CD4-positive, alpha-beta memory T cell (primary cell): Measurements from ENCODE around the gene PTPRM. TPM values are rescaled to one million over a fixed set of nuclear protein-coding genes. Genes with fewer than 3 reads are reported as not detected.

ENCODE experiments used
- CTCF ChIA-PET: fragments of 350-600 bp; sonication (Branson Sonifier 250); formaldehyde crosslinking; loops from one replicate; lab custom pipeline; 2021; ENCODE audit warnings: inconsistent platforms; ENCODE audit not compliant: partially characterized antibody; lab: Charles Lee
- POLR2A ChIA-PET: fragments of 350-600 bp; sonication (Branson Sonifier 250); formaldehyde crosslinking; loops from one replicate; lab custom pipeline; 2021; ENCODE audit not compliant: partially characterized antibody; lab: Charles Lee
- DNase-seq, 5 donors: peaks; one replicate each; pipeline versions ENCODE4 v3.0.0 to v3.0.0-alpha.2; 2020 to 2022; ENCODE audit warnings: mixed read lengths in 1 of 5
- H3K27ac ChIP-seq: one replicate; pipeline ENCODE4 v1.7.0; 2013; ENCODE audit warnings: low read depth, low read length
- H3K27me3 ChIP-seq: 2 replicates; pipeline ENCODE4 v1.7.0; 2013; ENCODE audit warnings: mild to moderate bottlenecking, low read length, moderate library complexity; ENCODE audit not compliant: insufficient read depth
- H3K36me3 ChIP-seq: 2 replicates; pipeline ENCODE4 v1.7.0; 2013; ENCODE audit warnings: mild to moderate bottlenecking, low read length, moderate library complexity; ENCODE audit not compliant: insufficient read depth
- H3K4me1 ChIP-seq: 2 replicates; pipeline ENCODE4 v1.7.0; 2013; ENCODE audit warnings: mild to moderate bottlenecking, low read length, moderate library complexity; ENCODE audit not compliant: insufficient read depth
- H3K4me3 ChIP-seq, 2 donors: one replicate each; pipeline ENCODE4 v1.7.0; 2013; ENCODE audit warnings: low read length in 2 of 2, mild to moderate bottlenecking in 1 of 2
- H3K9me3 ChIP-seq, 2 donors: one replicate each; pipeline ENCODE4 v1.7.0; 2013; ENCODE audit warnings: low read length in 2 of 2, control low read depth in 1 of 2; ENCODE audit not compliant: control insufficient read depth in 1 of 2
- H3K27ac Mint-ChIP-seq, 7 donors: one replicate each; pipeline ENCODE4 v1.8.0; 2020 to 2021; ENCODE audit warnings: mixed read lengths in 7 of 7, mild to moderate bottlenecking in 6 of 7, inconsistent platforms in 3 of 7, moderate library complexity in 3 of 7
- H3K27me3 Mint-ChIP-seq, 2 donors: one replicate each; pipeline ENCODE4 v1.8.0; 2020 to 2021; ENCODE audit warnings: mixed read lengths in 2 of 2
- H3K36me3 Mint-ChIP-seq, 2 donors: one replicate each; pipeline ENCODE4 v1.8.0; 2020 to 2021; ENCODE audit warnings: mixed read lengths in 2 of 2, inconsistent platforms in 1 of 2, mild to moderate bottlenecking in 1 of 2
- H3K4me1 Mint-ChIP-seq, 4 donors: one replicate each; pipeline ENCODE4 v1.8.0; 2020 to 2021; ENCODE audit warnings: mixed read lengths in 4 of 4, mild to moderate bottlenecking in 1 of 4
- H3K4me3 Mint-ChIP-seq, 8 donors: one replicate each; pipeline ENCODE4 v1.8.0; 2020 to 2021; ENCODE audit warnings: mixed read lengths in 8 of 8, mild to moderate bottlenecking in 7 of 8, moderate library complexity in 6 of 8, inconsistent platforms in 3 of 8
- H3K9me3 Mint-ChIP-seq, 8 donors: one replicate each; pipeline ENCODE4 v1.8.0; 2020 to 2021; ENCODE audit warnings: mixed read lengths in 8 of 8, mild to moderate bottlenecking in 5 of 8, inconsistent platforms in 3 of 8, moderate library complexity in 1 of 8
- intact Hi-C: fragments of 100-400 bp; cut with micrococcal nuclease; formaldehyde crosslinking; loops from one replicate; pipeline ENCODE4 v1.15.1; 2023
- polyA plus RNA-seq, 2 donors: library from polyadenylated mRNA; unstranded; fragments of 300-500 nt; fragmentation: Illumina TruSeq; gene quantifications; one replicate each; pipeline ENCODE4 v1.2.3, GENCODE V29; 2021
- total RNA-seq, 2 experiments: library from RNA; stranded (reverse); gene quantifications; one replicate each; pipeline ENCODE4 v1.2.3, GENCODE V29; 2021

Gene PTPRM
- total and polyA plus RNA-seq, 4 experiments from 2014 or later, result 6.7 to 20.1 (median 12.9) TPM

DNA sequence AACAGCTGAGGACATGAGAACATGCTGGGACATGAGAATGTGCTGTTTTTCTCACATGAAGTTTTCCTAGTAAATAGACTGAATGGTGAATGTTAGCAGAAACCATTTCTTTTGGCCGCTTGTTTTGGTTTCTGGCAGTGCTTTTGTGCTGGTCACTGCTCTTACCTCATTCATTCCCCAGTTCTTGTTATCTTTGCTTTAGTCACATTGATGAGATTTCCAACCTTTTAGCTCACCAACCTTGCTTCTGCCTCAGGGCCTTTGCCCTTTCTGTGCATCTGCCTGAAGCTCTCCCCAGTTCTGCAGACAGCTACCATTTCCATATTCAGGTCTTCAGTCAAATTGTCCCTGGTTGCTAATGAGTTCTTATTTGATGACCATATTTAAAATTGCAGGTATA, 91.6 kb downstream of the PTPRM start:
- Mint-ChIP-seq H3K4me3 (no peak overlapping the region), H3K27me3 (no peaks in the 10 kb centered on the region), H3K36me3 (no peaks in the 10 kb centered on the region), H3K9me3 (peaks cover 0 to 2% (median 0%) of the 10 kb centered on the region in 8 donors), H3K4me1 (no peaks in the 10 kb centered on the region), H3K27ac (no peak overlapping the region)
- Histone ChIP-seq H3K36me3 (no peaks in the 10 kb centered on the region), H3K27ac (no peak overlapping the region), H3K4me1 (no peaks in the 10 kb centered on the region), H3K4me3 (no peak overlapping the region), H3K27me3 (no peaks in the 10 kb centered on the region), H3K9me3 (no peaks in the 10 kb centered on the region)
- ChIA-PET CTCF (no interaction called here), POLR2A (no interaction called here)
- no peak for DNase-seq
- intact Hi-C loops, result no loop called here

GRCh38 chr18:7661207-7661606, 94.1 kb downstream of the PTPRM start:
- H3K27ac ChIP-seq, result no peak overlapping the region
- H3K9me3 ChIP-seq, result no peaks in the 10 kb centered on the region
- H3K36me3 ChIP-seq, result no peaks in the 10 kb centered on the region
- no peak overlapping the region for H3K4me3 ChIP-seq
- H3K27me3 ChIP-seq, result no peaks in the 10 kb centered on the region
- H3K4me1 ChIP-seq, result no peaks in the 10 kb centered on the region
- POLR2A ChIA-PET, result no interaction called here
- CTCF ChIA-PET, result no interaction called here
- no peaks in the 10 kb centered on the region for H3K36me3 Mint-ChIP-seq
- intact Hi-C loops, result no loop called here
- no peaks in the 10 kb centered on the region for H3K4me1 Mint-ChIP-seq
- H3K27ac Mint-ChIP-seq, result no peak overlapping the region
- H3K4me3 Mint-ChIP-seq, result no peak overlapping the region
- peaks cover 0 to 2% (median 0%) of the 10 kb centered on the region in 8 donors for H3K9me3 Mint-ChIP-seq
- no peaks in the 10 kb centered on the region for H3K27me3 Mint-ChIP-seq
- DNase-seq, result no peak

- no peaks in the 10 kb centered on the region for H3K4me1 ChIP-seq
- H3K9me3 Mint-ChIP-seq, result peaks cover 0 to 2% (median 0%) of the 10 kb centered on the region in 8 donors
- ChIA-PET CTCF (no interaction called here), POLR2A (no interaction called here)
- H3K9me3 ChIP-seq, result no peaks in the 10 kb centered on the region
- H3K27me3 ChIP-seq, result no peaks in the 10 kb centered on the region
- H3K4me3 Mint-ChIP-seq, result no peak overlapping the region
- intact Hi-C loops, result no loop called here
- H3K36me3 ChIP-seq, result no peaks in the 10 kb centered on the region
- no peaks in the 10 kb centered on the region for H3K27me3 Mint-ChIP-seq
- no peaks in the 10 kb centered on the region for H3K36me3 Mint-ChIP-seq
- no peaks in the 10 kb centered on the region for H3K4me1 Mint-ChIP-seq
- no peak overlapping the region for H3K27ac ChIP-seq
- no peak overlapping the region for H3K4me3 ChIP-seq
- H3K27ac Mint-ChIP-seq, result no peak overlapping the region
- DNase-seq, result no peak
Measured at GRCh38 chr18:7662866-7663265, 95.8 kb downstream of the PTPRM start.

GRCh38 chr18:7663366-7664312, 96.5 kb downstream of the PTPRM start:
- H3K36me3 Mint-ChIP-seq, result no peaks in the 10 kb centered on the region
- H3K27ac Mint-ChIP-seq, result no peak overlapping the region
- intact Hi-C loops, result no loop called here
- Histone ChIP-seq H3K27me3 (no peaks in the 10 kb centered on the region), H3K27ac (no peak overlapping the region), H3K4me3 (no peak overlapping the region), H3K9me3 (no peaks in the 10 kb centered on the region), H3K4me1 (no peaks in the 10 kb centered on the region), H3K36me3 (no peaks in the 10 kb centered on the region)
- H3K4me3 Mint-ChIP-seq, result no peak overlapping the region
- ChIA-PET CTCF (no interaction called here), POLR2A (no interaction called here)
- DNase-seq, result no peak
- no peaks in the 10 kb centered on the region for H3K27me3 Mint-ChIP-seq
- H3K4me1 Mint-ChIP-seq, result no peaks in the 10 kb centered on the region
- no peaks in the 10 kb centered on the region for H3K9me3 Mint-ChIP-seq

GRCh38 chr18:7666195-7666776, 99.2 kb downstream of the PTPRM start:
- H3K36me3 ChIP-seq, result no peaks in the 10 kb centered on the region
- intact Hi-C loops, result no loop called here
- H3K9me3 ChIP-seq, result no peaks in the 10 kb centered on the region
- no peak overlapping the region for H3K27ac ChIP-seq
- H3K4me1 ChIP-seq, result no peaks in the 10 kb centered on the region
- ChIA-PET POLR2A (no interaction called here), CTCF (no interaction called here)
- no peaks in the 10 kb centered on the region for H3K36me3 Mint-ChIP-seq
- no peaks in the 10 kb centered on the region for H3K27me3 ChIP-seq
- no peak for DNase-seq
- no peaks in the 10 kb centered on the region for H3K9me3 Mint-ChIP-seq
- no peak overlapping the region for H3K4me3 Mint-ChIP-seq
- H3K27me3 Mint-ChIP-seq, result no peaks in the 10 kb centered on the region
- no peaks in the 10 kb centered on the region for H3K4me1 Mint-ChIP-seq
- H3K27ac Mint-ChIP-seq, result no peak overlapping the region
- H3K4me3 ChIP-seq, result no peak overlapping the region

DNA sequence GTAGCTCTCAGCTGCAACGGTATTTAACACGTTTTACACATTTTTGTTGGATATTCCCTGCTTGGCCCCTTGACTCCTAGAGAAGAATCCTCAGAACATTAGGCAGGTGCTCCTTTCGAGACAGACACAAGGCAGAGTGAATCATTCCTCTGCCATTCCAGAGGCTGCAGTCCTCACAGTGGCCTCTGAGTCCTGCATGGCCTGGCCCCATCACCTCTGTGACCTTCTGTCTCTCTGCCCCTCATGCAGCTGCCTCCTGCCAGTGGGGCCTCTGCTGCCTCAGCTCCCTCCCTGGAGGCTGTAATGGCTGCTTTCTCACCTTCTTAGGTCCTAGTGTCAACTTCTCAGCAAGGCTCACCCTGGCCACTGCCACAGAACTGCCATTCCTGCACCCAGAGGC, 101.3 kb downstream of the PTPRM start:
- CTCF ChIA-PET, result no interaction called here
- intact Hi-C loops, result no loop called here
- H3K9me3 ChIP-seq, result no peaks in the 10 kb centered on the region
- H3K27ac ChIP-seq, result no peak overlapping the region
- Mint-ChIP-seq H3K36me3 (no peaks in the 10 kb centered on the region), H3K27me3 (no peaks in the 10 kb centered on the region), H3K4me3 (no peak overlapping the region), H3K27ac (no peak overlapping the region), H3K9me3 (no peaks in the 10 kb centered on the region), H3K4me1 (no peaks in the 10 kb centered on the region)
- H3K36me3 ChIP-seq, result no peaks in the 10 kb centered on the region
- POLR2A ChIA-PET, result no interaction called here
- no peak for DNase-seq
- no peak overlapping the region for H3K4me3 ChIP-seq
- no peaks in the 10 kb centered on the region for H3K27me3 ChIP-seq
- no peaks in the 10 kb centered on the region for H3K4me1 ChIP-seq

DNA sequence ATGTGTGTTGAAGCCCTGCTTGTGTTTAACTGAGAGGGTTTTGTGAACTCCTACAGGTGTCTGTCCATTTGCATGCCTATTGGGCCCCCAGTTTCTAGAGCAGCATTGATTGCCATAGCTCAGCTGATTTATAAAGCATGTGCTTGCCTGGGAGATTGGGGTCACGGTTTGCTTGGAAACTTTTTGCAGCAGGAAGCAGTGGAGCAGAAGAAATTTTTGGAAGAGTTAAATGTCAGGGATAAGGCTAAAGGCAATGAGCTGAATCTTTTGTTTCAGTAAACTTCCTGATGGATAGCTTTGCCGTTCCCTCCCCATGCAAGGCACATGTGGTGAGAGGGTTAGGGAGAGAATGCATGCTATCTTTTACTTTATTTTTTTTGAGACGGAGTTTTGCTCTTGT, 102.2 kb downstream of the PTPRM start:
- H3K4me1 ChIP-seq, result no peaks in the 10 kb centered on the region
- CTCF ChIA-PET, result no interaction called here
- H3K4me3 ChIP-seq, result no peak overlapping the region
- Mint-ChIP-seq H3K36me3 (no peaks in the 10 kb centered on the region), H3K4me3 (no peak overlapping the region), H3K9me3 (peaks cover 0 to 2% (median 0%) of the 10 kb centered on the region in 8 donors), H3K27ac (no peak overlapping the region), H3K27me3 (no peaks in the 10 kb centered on the region), H3K4me1 (no peaks in the 10 kb centered on the region)
- intact Hi-C loops, result no loop called here
- no peak overlapping the region for H3K27ac ChIP-seq
- DNase-seq, result no peak
- no peaks in the 10 kb centered on the region for H3K9me3 ChIP-seq
- H3K36me3 ChIP-seq, result no peaks in the 10 kb centered on the region
- H3K27me3 ChIP-seq, result no peaks in the 10 kb centered on the region
- POLR2A ChIA-PET, result no interaction called here
